ENCODE measurements around the gene PROCA1.

GRCh38 chr17:28725660-28726225, 14.1 kb upstream of the PROCA1 start:
- no peak for TF ChIP-seq CTCF (IDR thresholded peaks at IDR 0.05)
- no peak for TF ChIP-seq EZH2phosphoT487 (IDR thresholded peaks at IDR 0.05)
- no peak for TF ChIP-seq EZH2 (IDR thresholded peaks at IDR 0.05)
